Hepatocyte (in vitro differentiated cells): Measurements from ENCODE around the gene DCAF5. TPM values are rescaled to one million over a fixed set of nuclear protein-coding genes. Genes with fewer than 3 reads are reported as not detected.

Experiments
- DNase-seq: peaks from one replicate; pipeline ENCODE4 v3.0.0-alpha.2; 2016; ENCODE audit warnings: low spot score
- H2AFZ ChIP-seq: fragments of 200-600 bp; sonication (generic); 2 replicates; pipeline ENCODE4 v1.6.0; 2016; ENCODE audit warnings: antibody characterized with exemption, mild to moderate bottlenecking
- H3K27ac ChIP-seq: fragments of 200-600 bp; sonication (generic); 2 replicates; pipeline ENCODE4 v1.5.1; 2016; ENCODE audit warnings: mild to moderate bottlenecking
- H3K27me3 ChIP-seq: fragments of 200-600 bp; sonication (generic); 2 replicates; pipeline ENCODE4 v1.6.1; 2016
- H3K36me3 ChIP-seq: fragments of 200-600 bp; sonication (generic); replicated peaks from 2 replicates; pipeline ENCODE4 v1.5.1; 2016; ENCODE audit warnings: low read depth; ENCODE audit not compliant: insufficient read depth
- H3K4me1 ChIP-seq: fragments of 200-600 bp; sonication (generic); 2 replicates; pipeline ENCODE4 v1.5.1; 2016; ENCODE audit warnings: mild to moderate bottlenecking, moderate library complexity; ENCODE audit not compliant: insufficient read depth
- H3K4me2 ChIP-seq: fragments of 200-600 bp; sonication (generic); 2 replicates; pipeline ENCODE4 v1.6.0; 2016
- H3K4me3 ChIP-seq: fragments of 200-600 bp; sonication (generic); 2 replicates; pipeline ENCODE4 v1.5.1; 2016; ENCODE audit warnings: mild to moderate bottlenecking
- H3K79me2 ChIP-seq: fragments of 200-600 bp; sonication (generic); 2 replicates; pipeline ENCODE4 v1.6.0; 2017; ENCODE audit warnings: mild to moderate bottlenecking
- H3K9me2 ChIP-seq: fragments of 200-600 bp; sonication (generic); replicated peaks from 2 replicates; pipeline ENCODE4 v1.6.0; 2017; ENCODE audit warnings: mild to moderate bottlenecking; ENCODE audit not compliant: insufficient read depth
- H3K9me3 ChIP-seq: fragments of 200-600 bp; sonication (generic); 2 replicates; pipeline ENCODE4 v1.5.1; 2016; ENCODE audit warnings: low read depth, mild to moderate bottlenecking
- H4K20me1 ChIP-seq: fragments of 200-600 bp; sonication (generic); 2 replicates; pipeline ENCODE4 v1.6.0; 2016; ENCODE audit warnings: mild to moderate bottlenecking; ENCODE audit not compliant: insufficient read depth, poor library complexity, severe bottlenecking
- CTCF ChIP-seq: fragments of 200-600 bp; sonication (generic); IDR thresholded peaks from 2 replicates; pipeline ENCODE4 v1.5.1; 2016; ENCODE audit warnings: antibody characterized with exemption, mild to moderate bottlenecking; ENCODE audit not compliant: poor library complexity
- EZH2 ChIP-seq: fragments of 200-600 bp; sonication (generic); IDR thresholded peaks from 2 replicates; pipeline ENCODE4 v1.6.1; 2016; ENCODE audit warnings: antibody characterized with exemption, mild to moderate bottlenecking, borderline replicate concordance
- EZH2phosphoT487 ChIP-seq: fragments of 200-600 bp; sonication (generic); IDR thresholded peaks from one replicate; pipeline ENCODE4 v1.6.1; 2018; ENCODE audit warnings: antibody characterized with exemption, mild to moderate bottlenecking, low read depth, moderate library complexity; ENCODE audit not compliant: unreplicated experiment, severe bottlenecking
- WGBS: methylation state at CpG from one replicate; pipeline ENCODE4 v1.1.6; 2016; ENCODE audit warnings: low lambda C conversion rate; ENCODE audit errors: missing lambda C conversion rate; 5-methylcytosine and 5-hydroxymethylcytosine counted together
- polyA plus RNA-seq: library from polyadenylated mRNA; unstranded; fragments of >200 nt; fragmentation: Nextera tagmentation; extraction: Ambion mirVana; gene quantifications from 2 replicates; pipeline ENCODE4 v1.2.1, GENCODE V29; 2016
- total RNA-seq: library from RNA; depleted of rRNA; stranded (reverse); fragments of >200 nt; gene quantifications from 2 replicates; pipeline ENCODE4 v1.2.3, GENCODE V29; 2014

Gene DCAF5
- total and polyA plus RNA-seq, 2 experiments from 2014 or later = 34.4 to 47.6 TPM

- peak overlapping the region; percentile 59 for H3K27ac ChIP-seq
- H3K4me1 ChIP-seq = no peaks in the 10 kb centered on the region
- no peaks in the 10 kb centered on the region for H3K27me3 ChIP-seq
- H3K36me3 ChIP-seq = no peaks in the 10 kb centered on the region
- no peaks in the 10 kb centered on the region for H3K9me3 ChIP-seq
- H3K79me2 ChIP-seq = peaks cover 12% of the 10 kb centered on the region
- peak; percentile 8 for TF ChIP-seq CTCF
- TF ChIP-seq EZH2phosphoT487 = no peak
- TF ChIP-seq EZH2 = no peak
- H4K20me1 ChIP-seq = no peaks in the 10 kb centered on the region
- no peak overlapping the region for H3K4me3 ChIP-seq
- peak; percentile 72 for DNase-seq
- H2AFZ ChIP-seq = no peak overlapping the region
- no peak overlapping the region for H3K4me2 ChIP-seq
- 85% methylated on average over 8 of the region's 8 CpGs for WGBS
- H3K9me2 ChIP-seq = no peaks in the 10 kb centered on the region
These were observed 93.0 kb downstream of the DCAF5 start for GRCh38 chr14:69059658-69060623.

GRCh38 chr14:69055999-69056788 lies 96.7 kb downstream of the DCAF5 start:
- H3K36me3 ChIP-seq = no peaks in the 10 kb centered on the region
- no peaks in the 10 kb centered on the region for H3K9me2 ChIP-seq
- peak; percentile 58 for DNase-seq
- H3K9me3 ChIP-seq = no peaks in the 10 kb centered on the region
- no peak overlapping the region for H2AFZ ChIP-seq
- no peak overlapping the region for H3K4me2 ChIP-seq
- TF ChIP-seq CTCF = peak; percentile 24
- no peak for TF ChIP-seq EZH2
- peaks cover 17% of the 10 kb centered on the region for H3K4me1 ChIP-seq
- no peaks in the 10 kb centered on the region for H3K27me3 ChIP-seq
- peaks cover 12% of the 10 kb centered on the region for H3K79me2 ChIP-seq
- no peak overlapping the region for H3K4me3 ChIP-seq
- H3K27ac ChIP-seq = peak overlapping the region; percentile 16
- WGBS = 32% methylated on average over 3 of the region's 3 CpGs
- H4K20me1 ChIP-seq = no peaks in the 10 kb centered on the region

- Histone ChIP-seq H3K9me3 (no peaks in the 10 kb centered on the region), H3K4me3 (no peak overlapping the region), H2AFZ (no peak overlapping the region), H3K27me3 (no peaks in the 10 kb centered on the region), H3K9me2 (no peaks in the 10 kb centered on the region), H3K4me1 (peaks cover 28% of the 10 kb centered on the region), H4K20me1 (no peaks in the 10 kb centered on the region), H3K79me2 (peaks cover 12% of the 10 kb centered on the region), H3K27ac (no peak overlapping the region), H3K4me2 (no peak overlapping the region), H3K36me3 (no peaks in the 10 kb centered on the region)
- WGBS = 97% methylated on average over 21 of the region's 21 CpGs
- TF ChIP-seq EZH2phosphoT487 = no peak
- TF ChIP-seq EZH2 = no peak
- TF ChIP-seq CTCF = no peak
- no peak for DNase-seq
These were observed 97.8 kb downstream of the DCAF5 start for GRCh38 chr14:69055125-69055524.
